ENCODE data around the gene TFAP2C. TPM values are rescaled to one million over a fixed set of nuclear protein-coding genes. Genes with fewer than 3 reads are reported as not detected.

Gene TFAP2C
- total RNA-seq, 1 experiment from 2014 or later, result 34.8 TPM

GRCh38 chr20:56631318-56631989 is 2.3 kb downstream of the TFAP2C start:
- Histone ChIP-seq H3F3A (ENCODE audit: insufficient read depth, low read depth) (peaks cover 12% of the 10 kb centered on the region; the same call in 1 of the 2 replicates), H3K4me1 (replicated peaks; ENCODE audit: insufficient read depth) (peaks cover 48% of the 10 kb centered on the region), H3K27ac (no peak overlapping the region), H3K4me3 (peak overlapping the region; percentile 100; the same call in 1 of the 2 replicates), H3K27me3 (ENCODE audit: insufficient read depth, low read depth) (no peaks in the 10 kb centered on the region), H4K20me1 (ENCODE audit: insufficient read depth) (peaks cover 10% of the 10 kb centered on the region), H3K4me2 (peak overlapping the region; percentile 99), H2AFZ (no peak overlapping the region), H3K9me3 (ENCODE audit: insufficient read depth, low read depth) (no peaks in the 10 kb centered on the region), H3K9me2 (ENCODE audit: insufficient read depth) (no peaks in the 10 kb centered on the region), H3K36me3 (ENCODE audit: low read depth) (peaks cover 38% of the 10 kb centered on the region), H3K79me2 (ENCODE audit: low read depth) (peaks cover 96% of the 10 kb centered on the region)
- TF ChIP-seq EZH2 (IDR thresholded peaks at IDR 0.05; ENCODE audit: low read depth) (no peak), CTCF (conservative IDR thresholded peaks at IDR 0.05) (no peak)
- intact Hi-C loops (cut with micrococcal nuclease; ENCODE audit: unreplicated experiment), result loop anchor here (2.0 kb wide), 1 partner anchor 157 kb away; no protein-coding TSS in a partner anchor
- POLR2A ChIA-PET (ENCODE audit: unreplicated experiment), result no interaction called here
- DNase-seq, result peak in 1 of 2 experiments; percentile 21
- CTCF ChIA-PET, result no interaction called here
- BruUV-seq (replicated peaks), result no TSS peak

GRCh38 chr20:56631990-56632327 is 2.9 kb downstream of the TFAP2C start:
- peaks cover 12% of the 10 kb centered on the region; the same call in 1 of the 2 replicates for H3F3A ChIP-seq (ENCODE audit: insufficient read depth, low read depth)
- H3K79me2 ChIP-seq (ENCODE audit: low read depth), result peaks cover 92% of the 10 kb centered on the region
- peaks cover 10% of the 10 kb centered on the region for H4K20me1 ChIP-seq (ENCODE audit: insufficient read depth)
- ChIA-PET CTCF (no interaction called here), POLR2A (ENCODE audit: unreplicated experiment) (no interaction called here)
- H3K9me2 ChIP-seq (ENCODE audit: insufficient read depth), result no peaks in the 10 kb centered on the region
- H3K4me1 ChIP-seq (replicated peaks; ENCODE audit: insufficient read depth), result peaks cover 43% of the 10 kb centered on the region
- no peak overlapping the region for H3K27ac ChIP-seq
- H3K4me2 ChIP-seq, result peak overlapping the region; percentile 99
- TF ChIP-seq CTCF (conservative IDR thresholded peaks at IDR 0.05) (no peak), EZH2 (IDR thresholded peaks at IDR 0.05; ENCODE audit: low read depth) (no peak)
- intact Hi-C loops (cut with micrococcal nuclease; ENCODE audit: unreplicated experiment), result loop anchor here (2.0 kb wide), 1 partner anchor 157 kb away; no protein-coding TSS in a partner anchor
- H3K36me3 ChIP-seq (ENCODE audit: low read depth), result peaks cover 43% of the 10 kb centered on the region
- peak overlapping the region; percentile 37; the same call in 1 of the 2 replicates for H3K4me3 ChIP-seq
- no peaks in the 10 kb centered on the region for H3K27me3 ChIP-seq (ENCODE audit: insufficient read depth, low read depth)
- no TSS peak for BruUV-seq (replicated peaks)
- H2AFZ ChIP-seq, result no peak overlapping the region
- H3K9me3 ChIP-seq (ENCODE audit: insufficient read depth, low read depth), result no peaks in the 10 kb centered on the region
- peak in 1 of 2 experiments; percentile 21 for DNase-seq

- Histone ChIP-seq H3K79me2 (ENCODE audit: low read depth) (peaks cover 74% of the 10 kb centered on the region), H3K9me2 (ENCODE audit: insufficient read depth) (no peaks in the 10 kb centered on the region), H3K27me3 (ENCODE audit: insufficient read depth, low read depth) (no peaks in the 10 kb centered on the region), H4K20me1 (ENCODE audit: insufficient read depth) (peaks cover 10% of the 10 kb centered on the region), H3K27ac (no peak overlapping the region), H3K4me3 (no peak overlapping the region), H3F3A (ENCODE audit: insufficient read depth, low read depth) (peaks cover 10% of the 10 kb centered on the region; the same call in 1 of the 2 replicates), H2AFZ (no peak overlapping the region), H3K4me1 (replicated peaks; ENCODE audit: insufficient read depth) (peaks cover 26% of the 10 kb centered on the region), H3K4me2 (no peak overlapping the region), H3K36me3 (ENCODE audit: low read depth) (peaks cover 59% of the 10 kb centered on the region), H3K9me3 (ENCODE audit: insufficient read depth, low read depth) (no peaks in the 10 kb centered on the region)
- DNase-seq, result peak in 1 of 2 experiments; percentile 25
- ChIA-PET POLR2A (ENCODE audit: unreplicated experiment) (no interaction called here), CTCF (no interaction called here)
- BruUV-seq (replicated peaks), result no TSS peak
- intact Hi-C loops (cut with micrococcal nuclease; ENCODE audit: unreplicated experiment), result no loop called here
- no peak for TF ChIP-seq EZH2 (IDR thresholded peaks at IDR 0.05; ENCODE audit: low read depth)
These were observed 5.2 kb downstream of the TFAP2C start for GRCh38 chr20:56634307-56634706.
